GM18868 (cell line): Measurements from ENCODE around the gene FH.

Experiments
- ATAC-seq: cut with Tn5 transposase; IDR thresholded peaks from one replicate; pipeline ENCODE4 v1.9.1; 2021; ENCODE audit warnings: mild to moderate bottlenecking, moderate library complexity; ENCODE audit not compliant: unreplicated experiment

FH gene

DNA sequence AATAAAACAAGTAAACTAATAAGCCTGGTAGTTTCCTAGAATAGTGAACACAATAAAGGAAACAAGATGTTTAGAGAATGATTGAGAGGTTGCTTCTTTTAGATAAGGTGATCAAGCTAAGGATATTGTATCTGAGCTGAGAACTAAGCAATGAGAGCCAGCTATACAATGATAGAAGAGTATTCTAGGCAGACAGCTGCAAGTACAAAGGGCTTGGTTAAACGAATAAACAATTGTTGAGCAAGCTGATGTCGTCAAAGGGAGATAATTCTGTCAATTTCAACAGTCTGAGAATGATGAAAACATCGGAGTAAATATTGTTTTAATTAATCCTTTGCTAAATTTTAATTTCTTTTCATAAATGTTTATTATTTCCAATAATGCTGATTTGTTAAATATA lies 5.5 kb upstream of the FH start:
- ATAC-seq, result no peak

DNA sequence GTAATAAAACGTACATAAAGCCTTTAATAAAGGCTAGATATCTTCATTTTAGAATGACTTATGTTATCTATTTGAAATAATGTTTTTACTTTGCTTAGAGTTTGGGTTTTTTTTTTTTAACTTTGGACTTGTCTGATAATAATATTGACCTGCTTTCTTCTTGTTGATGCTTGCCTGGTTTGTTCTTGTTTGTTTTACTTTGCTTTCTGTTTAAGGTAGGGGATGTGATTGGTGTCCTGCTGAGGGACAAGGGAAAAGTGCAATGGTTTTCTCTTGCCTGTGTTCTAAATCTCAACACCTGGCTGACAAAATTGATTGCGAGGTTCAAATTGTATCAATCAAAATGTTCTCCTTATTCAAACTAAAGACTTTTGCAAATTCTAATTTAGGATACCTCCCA lies 2.2 kb upstream of the FH start:
- no peak for ATAC-seq

DNA sequence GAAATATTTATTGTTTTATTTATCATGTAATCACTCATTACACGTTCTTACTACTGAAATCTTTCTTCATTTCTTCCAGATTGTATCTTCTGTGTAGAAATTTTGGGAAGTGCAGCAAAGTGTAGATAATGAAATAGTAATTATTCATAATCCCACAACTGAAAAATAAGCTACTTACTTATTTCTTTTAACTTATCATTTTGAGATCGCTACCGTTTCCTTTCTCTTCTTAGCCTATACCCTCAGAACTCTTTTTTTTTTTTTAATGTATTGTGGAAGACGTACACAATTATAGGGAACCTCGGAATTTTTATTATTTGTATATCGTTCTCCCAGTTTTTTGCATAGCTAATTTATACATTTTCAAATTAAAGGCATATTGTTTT lies 518 bp upstream of the FH start:
- ATAC-seq, result no peak

DNA sequence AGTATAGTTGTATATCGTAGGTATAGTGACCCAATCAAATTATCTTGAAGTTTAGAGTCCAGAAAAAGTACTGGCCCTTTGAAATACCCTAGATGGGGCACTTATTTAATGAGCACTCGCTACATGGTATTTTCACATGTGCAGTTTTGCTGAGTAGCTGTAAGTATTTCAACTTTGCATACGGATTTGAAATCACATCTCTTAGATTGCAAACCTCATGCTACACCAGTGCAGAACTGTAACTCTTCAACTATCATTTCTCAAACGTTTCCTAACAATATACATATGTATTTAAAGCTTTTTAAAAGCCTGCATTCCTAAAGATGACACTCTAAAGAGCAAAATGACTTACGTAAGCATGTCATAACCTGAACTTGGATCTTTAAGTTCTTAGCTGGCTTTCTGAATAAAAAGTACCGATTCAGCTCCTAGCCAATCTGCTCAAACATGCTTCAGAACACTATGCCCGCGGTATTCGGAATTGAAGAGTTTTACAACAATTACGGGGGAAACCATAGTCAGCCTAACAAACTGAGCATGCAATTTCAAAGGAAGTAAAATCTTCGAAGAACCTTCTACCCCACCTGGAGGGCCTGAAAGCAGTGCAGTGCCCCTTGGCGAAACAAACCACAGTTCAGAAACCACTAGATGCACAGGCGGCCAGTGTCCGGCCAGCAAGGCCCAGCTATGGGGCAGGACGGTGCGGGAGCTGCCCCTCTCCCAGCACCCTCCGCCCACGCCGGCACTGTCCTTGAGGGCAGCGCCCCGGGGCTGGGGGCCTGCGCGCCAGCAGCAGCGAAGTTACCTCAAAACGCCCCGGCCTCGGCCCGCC lies 863 bp downstream of the FH start:
- peak; percentile 23 for ATAC-seq

DNA sequence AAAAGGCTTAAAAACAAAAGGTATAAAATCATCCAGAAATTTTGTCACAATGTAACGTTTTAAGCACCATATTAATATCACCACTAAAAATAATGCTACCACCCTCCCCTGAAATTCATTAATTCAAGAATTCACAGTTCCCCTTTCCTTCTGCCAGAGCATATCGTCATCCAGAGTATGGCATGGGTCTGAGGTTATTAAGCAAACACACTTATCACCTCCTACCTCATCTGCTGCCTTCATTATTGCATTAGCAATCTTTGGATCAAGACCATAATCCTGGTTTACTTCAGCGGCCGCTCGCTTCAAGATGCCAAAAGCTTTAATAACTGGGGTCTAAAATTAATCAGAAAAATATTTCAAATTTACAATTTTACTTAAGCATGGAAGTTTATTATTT lies 6.2 kb downstream of the FH start:
- ATAC-seq, result no peak

DNA sequence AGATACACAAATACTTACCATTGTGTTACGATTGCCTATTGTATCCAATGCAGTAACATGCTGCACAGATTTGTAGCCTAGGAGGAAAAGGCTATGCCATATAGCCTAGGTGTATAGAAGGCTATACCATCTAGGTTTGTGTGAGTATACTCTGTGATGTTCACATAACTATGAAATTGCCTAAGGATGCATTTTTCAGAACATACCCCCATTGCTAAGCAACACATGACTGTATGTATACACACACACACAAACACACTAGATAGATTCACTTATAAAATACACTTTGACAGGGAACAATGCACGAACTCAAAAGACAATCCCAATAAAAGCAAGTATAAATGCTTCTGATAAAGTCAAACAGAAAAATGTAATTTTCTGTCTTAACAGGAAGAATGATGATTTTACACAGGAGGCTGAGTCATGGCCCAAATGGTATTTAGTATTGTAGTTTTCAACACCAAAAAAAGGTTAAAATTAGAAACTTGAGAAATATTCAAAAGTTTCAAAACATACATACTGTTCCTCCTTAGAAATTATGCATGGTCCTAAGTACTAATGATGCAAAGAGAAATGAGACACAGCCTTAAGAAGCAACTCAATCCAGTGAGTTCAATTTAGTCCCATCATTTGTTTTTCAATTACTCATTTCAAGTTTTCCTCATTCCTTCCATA lies 12.2 kb downstream of the FH start:
- ATAC-seq, result no peak

DNA sequence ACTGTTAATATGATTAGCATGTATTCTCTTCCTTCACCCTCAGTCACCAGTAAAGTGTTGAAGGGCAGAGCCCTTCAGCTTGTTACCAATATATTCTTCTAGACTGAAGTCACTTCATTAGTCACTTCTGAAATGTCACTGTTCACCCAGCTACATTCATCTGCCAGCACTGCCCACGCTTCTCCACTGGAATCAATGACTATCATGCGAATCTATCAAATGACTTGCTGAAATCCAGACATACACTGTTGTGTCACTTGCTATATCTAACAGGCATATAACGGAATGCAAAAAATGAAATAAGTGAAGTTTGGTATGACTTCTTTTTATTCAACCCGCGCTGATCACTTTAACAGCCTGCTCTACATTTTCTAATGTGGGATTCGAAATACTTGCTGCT lies 16.1 kb downstream of the FH start:
- no peak for ATAC-seq

DNA sequence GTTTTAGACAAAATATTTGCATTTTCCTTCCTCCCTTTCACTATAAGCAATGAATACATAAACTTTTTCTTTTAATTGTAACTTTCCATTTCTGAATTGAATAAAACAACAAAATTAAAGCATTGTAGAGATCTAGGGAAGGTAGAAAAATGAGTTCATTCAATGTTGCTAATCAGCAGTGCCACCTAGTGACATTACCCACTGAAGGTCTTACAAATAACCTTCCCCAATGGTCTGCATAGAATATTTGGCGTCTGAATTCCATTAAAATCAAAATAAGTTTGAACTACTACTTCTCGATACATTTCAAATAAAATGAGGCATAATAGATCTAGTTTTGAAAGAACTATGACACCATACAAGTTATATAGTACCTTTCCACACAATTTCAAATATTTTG lies 19.6 kb downstream of the FH start:
- ATAC-seq, result no peak

DNA sequence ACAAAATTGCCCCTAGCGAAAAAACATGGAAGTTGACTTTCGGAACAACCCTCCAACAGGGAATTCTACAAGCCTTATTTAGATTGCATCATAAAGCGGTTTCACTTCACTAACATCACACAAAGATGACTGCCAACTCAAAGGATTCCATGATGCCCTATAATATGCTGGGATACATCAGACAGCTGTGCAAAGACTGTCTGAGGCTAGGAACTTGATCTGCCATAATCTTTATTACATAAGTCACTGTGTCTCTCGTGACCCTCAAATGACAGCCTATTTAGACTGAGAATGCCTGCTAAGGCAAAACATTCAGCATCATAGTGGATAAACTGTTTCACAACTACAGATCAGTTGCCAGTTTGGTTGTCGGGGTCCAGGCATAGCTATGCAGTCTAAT lies 23.8 kb downstream of the FH start:
- no peak for ATAC-seq

DNA sequence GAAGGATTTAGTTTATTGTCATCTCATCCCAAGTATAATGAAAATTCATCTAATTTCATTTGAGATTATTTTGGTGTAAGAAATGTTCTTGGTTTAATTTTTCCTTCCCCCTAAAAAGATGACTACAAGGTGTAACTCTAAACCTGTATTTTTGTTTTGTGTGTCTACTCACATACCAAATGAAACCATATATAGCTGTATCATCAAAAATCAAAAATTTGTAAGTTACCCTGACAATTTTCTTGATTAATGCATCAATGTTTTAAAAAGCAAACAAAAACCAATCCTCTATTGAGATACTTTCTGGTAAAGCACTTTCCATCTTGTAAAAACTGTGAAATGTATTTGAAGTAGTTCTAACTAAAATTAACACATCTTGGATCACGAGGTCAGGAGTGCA lies 30.8 kb downstream of the FH start:
- ATAC-seq, result no peak

DNA sequence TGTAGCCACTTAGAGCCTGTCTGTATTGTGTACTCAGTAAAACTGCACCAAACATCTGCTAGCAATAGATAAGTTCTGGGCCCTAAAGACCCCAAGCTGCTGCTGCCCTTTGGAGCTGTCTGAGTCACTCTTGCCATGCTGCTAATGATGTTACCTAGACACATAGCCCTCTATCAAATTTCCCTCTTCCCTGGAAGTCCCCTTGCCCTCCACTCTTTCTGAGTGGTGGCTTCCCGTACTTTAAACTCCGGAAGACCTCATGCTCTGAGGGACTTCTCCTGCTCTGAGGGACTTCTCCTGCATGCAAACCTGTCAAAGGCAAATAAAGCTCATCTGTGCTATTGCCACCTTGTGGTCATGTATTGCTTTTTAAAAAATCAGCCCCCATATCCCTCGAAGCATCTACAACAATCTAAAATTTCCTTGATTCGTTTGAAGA lies 34.0 kb downstream of the FH start:
- ATAC-seq, result peak; percentile 78

DNA sequence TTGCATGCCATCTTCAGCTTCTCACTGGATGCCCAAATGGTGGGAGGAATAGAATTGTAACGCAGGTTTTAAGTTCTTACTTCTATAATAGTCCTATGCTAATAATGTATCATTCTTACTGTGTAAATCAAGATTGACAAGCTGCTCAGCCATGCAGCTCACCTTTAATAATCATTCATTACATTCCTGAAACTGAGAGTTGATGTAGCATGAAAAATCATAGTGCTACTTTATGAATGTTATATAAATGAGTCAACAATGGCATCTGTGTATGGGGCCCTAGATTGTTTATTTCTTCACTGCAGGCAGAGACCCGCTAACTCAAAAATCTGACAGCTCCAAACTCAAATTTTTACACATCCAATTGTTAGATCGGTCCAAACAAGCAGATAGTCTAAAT lies 34.4 kb downstream of the FH start:
- ATAC-seq, result peak; percentile 76

DNA sequence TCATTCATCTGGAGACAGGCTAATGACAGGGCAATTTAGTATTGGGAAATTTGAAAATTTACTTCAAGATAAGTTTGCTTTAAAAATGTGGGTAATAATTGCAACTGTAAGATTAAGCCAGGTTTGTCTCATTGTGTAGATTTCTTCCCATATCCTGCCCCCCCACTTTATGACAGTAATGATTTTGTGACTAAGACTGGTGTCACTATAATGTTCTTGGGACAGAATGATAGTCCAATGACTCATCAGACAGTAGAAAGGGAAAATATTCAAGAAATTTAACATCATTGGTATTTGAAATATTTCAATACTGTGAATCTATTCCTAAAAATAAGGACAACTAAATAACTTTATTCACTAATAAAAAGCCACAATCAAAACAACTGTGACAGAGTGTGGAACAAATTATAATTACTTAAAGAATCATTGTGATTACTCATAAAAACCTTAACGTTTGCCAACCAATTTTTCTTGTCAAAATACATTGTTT lies 36.7 kb downstream of the FH start:
- no peak for ATAC-seq

DNA sequence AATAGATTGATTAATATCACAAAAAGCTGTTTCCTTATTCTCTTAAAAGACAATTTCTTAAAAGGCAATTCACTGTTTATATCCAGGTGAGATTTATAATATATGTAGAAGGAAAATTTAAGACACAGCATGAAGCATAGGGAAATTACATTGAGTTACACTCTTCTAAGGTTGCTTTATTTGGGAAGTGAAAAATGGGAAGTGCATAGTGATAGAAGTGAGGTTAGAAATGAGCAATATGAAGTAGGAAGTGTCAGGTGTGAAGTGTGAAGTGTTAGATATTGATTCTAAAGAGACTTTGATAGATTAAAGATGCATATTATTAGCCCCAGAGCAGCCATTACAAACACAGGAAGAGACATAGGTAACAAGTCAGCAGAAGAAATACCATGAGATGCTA lies 40.3 kb downstream of the FH start:
- ATAC-seq, result no peak

DNA sequence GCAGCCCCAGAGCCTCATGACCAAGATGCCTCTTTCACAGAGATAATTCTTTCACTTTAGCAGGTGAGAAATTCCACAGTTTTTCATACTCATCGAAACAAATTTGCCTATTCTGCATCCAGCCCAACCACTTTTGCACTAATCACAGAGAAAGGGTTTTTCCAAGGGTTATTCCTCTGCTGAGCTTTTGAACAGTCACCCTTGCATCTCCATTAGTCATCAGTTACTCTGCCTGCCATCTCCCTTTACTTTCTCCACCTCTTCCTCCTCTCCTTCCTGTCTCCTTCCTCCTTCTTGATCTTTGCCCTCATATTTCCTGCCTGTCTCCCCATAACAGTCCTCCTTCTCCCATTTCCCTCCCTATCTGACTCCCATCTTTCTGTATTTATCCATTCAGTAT lies 43.9 kb downstream of the FH start:
- peak; percentile 65 for ATAC-seq

DNA sequence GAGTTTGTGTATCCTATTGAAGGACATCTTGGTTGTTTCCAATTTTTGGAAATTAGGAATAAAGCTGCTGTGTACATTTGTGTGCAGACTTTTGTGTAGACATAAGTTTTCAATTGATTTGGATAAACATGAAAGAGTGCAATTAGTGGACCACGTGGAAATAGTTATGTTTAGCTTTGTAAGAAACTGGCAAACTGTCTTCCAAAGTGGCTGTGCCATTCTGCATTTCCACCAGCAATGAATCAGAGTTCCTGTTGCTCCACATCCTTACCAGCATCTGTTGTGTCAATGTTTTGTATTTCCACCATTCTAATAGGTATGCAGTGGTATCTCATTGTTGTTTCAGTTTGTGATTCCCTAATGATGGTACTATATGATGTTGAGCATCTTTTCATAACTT lies 46.5 kb downstream of the FH start:
- no peak for ATAC-seq

DNA sequence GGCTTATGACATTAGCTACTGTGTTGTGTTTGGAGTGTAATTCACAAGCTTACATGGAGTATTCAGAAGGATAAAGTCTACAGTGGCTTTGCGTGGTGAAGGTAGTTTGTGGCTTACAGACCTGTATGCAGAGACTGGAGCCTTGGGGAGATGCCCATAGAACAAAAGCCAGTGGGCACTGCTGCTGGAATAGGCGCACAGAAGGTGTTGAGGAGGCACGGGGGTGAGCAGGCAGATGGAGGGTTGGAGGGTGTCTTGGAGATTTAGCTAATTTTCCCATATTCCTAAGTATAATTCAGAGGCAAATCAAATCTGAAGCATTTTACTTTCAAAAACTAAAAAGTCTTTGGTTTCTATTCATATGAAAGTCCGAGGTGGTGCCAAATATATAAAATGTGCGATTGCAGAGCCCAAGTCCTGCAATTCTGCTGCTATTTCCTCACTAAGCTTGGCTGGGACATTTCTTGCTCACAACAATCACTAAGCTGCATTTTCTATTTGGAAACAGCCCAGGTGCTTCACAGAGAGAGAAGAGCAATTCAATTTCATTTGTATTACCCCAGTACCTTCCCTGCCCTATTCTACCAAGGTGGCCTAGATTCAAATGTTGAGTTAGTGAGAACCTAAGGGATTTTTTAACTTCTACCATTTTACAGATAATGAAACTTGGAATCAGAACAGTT lies 48.5 kb downstream of the FH start:
- ATAC-seq, result no peak

DNA sequence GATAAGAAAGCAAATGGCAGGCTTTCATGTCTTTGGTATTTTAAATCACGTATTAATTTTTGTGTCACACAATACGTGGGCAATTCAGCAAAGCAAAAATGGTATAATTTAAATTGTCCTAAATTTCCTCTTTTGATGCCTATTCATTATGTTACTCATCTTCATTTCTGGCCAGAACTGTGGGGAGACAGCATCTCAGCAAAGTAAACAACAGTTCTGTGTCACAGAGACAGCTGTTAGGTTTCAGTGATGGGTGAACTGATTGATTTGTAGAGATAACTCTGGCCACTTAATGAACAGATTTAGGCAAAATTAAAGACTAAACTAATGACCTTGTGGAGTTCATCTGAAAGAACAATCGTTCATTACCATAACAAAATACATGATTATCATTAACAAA lies 49.2 kb downstream of the FH start:
- no peak for ATAC-seq

DNA sequence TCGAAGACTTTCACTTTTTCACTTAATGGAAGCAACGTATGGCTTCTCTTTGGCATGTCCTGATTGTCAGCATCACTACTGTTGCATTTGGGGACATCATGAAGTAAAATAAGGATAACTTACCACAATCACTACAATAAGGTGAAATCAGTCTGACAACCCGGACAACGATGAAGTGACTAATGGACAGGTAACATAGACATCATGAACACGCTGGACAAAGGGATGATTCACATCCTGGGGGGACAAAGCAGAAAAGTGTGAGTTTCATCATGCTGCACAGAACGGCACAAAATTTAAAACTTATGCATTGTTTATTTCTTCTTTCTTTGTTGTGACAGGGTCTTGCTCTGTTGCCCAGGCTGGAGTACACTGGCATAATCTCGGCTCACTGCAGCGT lies 53.9 kb downstream of the FH start:
- no peak for ATAC-seq

DNA sequence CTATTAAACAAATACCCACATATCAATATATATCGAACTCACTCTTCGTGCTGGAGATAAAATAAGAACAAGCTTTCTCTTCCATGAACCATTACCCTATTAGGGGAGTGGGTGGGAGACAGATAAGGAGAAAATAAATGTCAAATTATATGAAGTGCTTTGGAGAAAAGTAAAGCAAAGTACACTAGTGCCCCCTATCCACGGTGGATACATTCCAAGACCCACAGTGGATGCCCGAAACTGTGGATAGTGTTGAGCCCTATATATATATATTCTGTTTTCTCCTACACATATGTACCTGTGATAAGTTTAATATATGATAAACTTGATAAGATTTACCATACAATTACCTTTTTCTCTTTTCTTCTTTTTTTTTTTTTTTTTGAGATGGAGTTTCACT lies 54.6 kb downstream of the FH start:
- ATAC-seq, result no peak

DNA sequence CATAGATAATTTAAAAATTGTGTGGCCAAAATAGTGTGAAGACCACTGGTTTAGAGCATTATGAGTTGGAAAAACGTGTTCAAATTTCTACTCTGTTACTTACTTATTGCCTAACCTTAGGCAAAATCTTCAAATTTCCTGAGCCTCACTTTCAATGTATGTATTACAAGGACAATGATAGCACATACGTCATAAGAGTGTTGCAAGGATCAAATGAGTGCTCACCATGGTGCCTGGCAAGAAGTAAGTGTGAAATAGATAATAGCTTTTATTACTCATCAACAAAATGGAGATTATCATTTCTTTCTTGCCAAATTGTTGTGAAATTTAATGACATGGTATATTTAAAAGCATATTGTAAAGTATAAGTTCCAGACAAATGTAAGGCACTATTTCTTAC lies 57.2 kb downstream of the FH start:
- no peak for ATAC-seq
